Measurements from ENCODE around the gene DIP2C.
"Not testable (repeated sequence)": the region's sequence is repeated elsewhere in the genome, so short reads cannot be mapped to it uniquely, and the experiment has no call there.

Gene DIP2C

DNA sequence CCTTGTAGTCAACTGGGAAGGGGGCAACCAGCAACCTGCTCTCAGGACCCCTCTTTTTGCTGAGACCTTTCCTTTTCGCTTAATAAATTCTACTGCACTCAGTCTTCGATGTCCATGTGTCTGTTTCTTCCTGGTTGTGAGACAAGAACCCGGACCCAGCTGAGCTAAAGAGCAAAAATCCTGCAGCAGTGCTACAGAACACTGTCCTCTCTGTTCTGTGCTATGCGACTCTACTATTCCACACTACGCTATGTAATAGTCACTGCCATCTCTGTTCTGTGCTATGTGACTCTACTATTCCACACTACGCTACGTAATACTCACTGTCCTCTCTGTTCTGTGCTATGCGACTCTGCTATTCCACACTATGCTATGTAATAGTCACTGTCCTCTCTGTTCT lies 34.3 kb downstream of the DIP2C start:
- TF ChIP-seq, protein P1, sequence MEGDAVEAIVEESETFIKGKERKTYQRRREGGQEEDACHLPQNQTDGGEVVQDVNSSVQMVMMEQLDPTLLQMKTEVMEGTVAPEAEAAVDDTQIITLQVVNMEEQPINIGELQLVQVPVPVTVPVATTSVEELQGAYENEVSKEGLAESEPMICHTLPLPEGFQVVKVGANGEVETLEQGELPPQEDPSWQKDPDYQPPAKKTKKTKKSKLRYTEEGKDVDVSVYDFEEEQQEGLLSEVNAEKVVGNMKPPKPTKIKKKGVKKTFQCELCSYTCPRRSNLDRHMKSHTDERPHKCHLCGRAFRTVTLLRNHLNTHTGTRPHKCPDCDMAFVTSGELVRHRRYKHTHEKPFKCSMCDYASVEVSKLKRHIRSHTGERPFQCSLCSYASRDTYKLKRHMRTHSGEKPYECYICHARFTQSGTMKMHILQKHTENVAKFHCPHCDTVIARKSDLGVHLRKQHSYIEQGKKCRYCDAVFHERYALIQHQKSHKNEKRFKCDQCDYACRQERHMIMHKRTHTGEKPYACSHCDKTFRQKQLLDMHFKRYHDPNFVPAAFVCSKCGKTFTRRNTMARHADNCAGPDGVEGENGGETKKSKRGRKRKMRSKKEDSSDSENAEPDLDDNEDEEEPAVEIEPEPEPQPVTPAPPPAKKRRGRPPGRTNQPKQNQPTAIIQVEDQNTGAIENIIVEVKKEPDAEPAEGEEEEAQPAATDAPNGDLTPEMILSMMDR (IDR thresholded peaks at IDR 0.05; ENCODE audit: insufficient read depth, low read length, poor library complexity, severe bottlenecking), result no peak
- Histone ChIP-seq H3K27me3 (replicated peaks; ENCODE audit: control insufficient read depth, insufficient read depth, low read length) (no peaks in the 10 kb centered on the region), H3K4me3 (replicated peaks; ENCODE audit: low read depth, low read length) (no peak overlapping the region), H3K36me3 (ENCODE audit: control insufficient read depth, insufficient read depth, low read length) (no peaks in the 10 kb centered on the region)
- DNase-seq (ENCODE audit: extremely low read depth, insufficient read length), result no peak

DNA sequence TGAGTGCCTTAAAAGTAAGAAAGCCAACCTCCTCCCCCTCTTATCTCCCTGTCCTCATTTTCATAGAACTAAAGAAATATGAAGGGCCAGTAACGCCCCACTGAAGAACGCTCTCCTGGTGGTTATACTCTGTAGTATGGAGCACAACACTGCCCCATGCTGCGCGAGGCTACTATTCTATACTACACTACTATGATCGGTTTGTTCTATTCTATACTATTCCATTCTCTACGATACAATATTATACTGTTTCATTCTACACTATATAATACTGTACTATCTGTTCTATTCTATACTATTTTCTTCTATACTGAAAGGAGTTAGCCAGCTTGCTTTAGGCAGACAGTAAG lies 34.8 kb downstream of the DIP2C start:
- TF ChIP-seq, protein P1 (IDR thresholded peaks at IDR 0.05; ENCODE audit: insufficient read depth, low read length, poor library complexity, severe bottlenecking), result no peak
- no peak for DNase-seq (ENCODE audit: extremely low read depth, insufficient read length)

DNA sequence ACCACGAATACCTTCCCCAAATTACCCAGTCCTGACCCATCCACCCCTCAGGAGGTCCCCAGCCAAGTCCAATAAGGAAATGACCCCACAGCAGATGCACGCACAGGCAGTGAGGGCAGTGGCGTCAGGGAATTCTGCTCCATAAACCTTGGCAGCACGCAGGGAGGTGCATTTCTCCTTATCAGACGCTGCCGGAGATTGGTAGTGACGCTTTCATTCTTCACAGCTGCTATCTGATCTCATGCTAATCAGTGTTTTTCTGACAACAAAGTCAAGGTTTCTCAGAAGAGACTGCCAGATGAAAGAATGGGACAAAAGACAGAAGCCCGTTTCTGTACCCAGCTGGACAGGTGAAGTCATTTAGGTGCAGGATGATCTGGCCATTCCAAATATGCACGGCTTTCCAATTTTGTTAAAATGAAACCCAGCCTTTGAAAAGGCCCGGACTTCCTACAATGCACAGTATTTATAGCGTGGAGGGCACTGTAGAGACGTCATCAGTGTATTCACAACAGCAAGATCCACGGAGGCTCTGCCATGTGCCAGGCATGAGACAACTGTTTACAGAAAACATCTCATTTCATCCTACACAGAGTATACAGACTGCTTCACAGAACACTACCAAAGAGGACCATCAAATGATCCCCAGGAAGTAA lies 35.3 kb downstream of the DIP2C start:
- H3K27me3 ChIP-seq (replicated peaks; ENCODE audit: control insufficient read depth, insufficient read depth, low read length), result no peaks in the 10 kb centered on the region
- TF ChIP-seq, protein P1 (IDR thresholded peaks at IDR 0.05; ENCODE audit: insufficient read depth, low read length, poor library complexity, severe bottlenecking), result no peak
- no peak for DNase-seq (ENCODE audit: extremely low read depth, insufficient read length)
- no peak overlapping the region for H3K4me3 ChIP-seq (replicated peaks; ENCODE audit: low read depth, low read length)
- H3K36me3 ChIP-seq (ENCODE audit: control insufficient read depth, insufficient read depth, low read length), result no peaks in the 10 kb centered on the region

More for the DNA sequence above, 34.8 kb downstream of the DIP2C start:
- no peak overlapping the region for H3K4me3 ChIP-seq (replicated peaks; ENCODE audit: low read depth, low read length)
- H3K36me3 ChIP-seq (ENCODE audit: control insufficient read depth, insufficient read depth, low read length), result no peaks in the 10 kb centered on the region
- H3K27me3 ChIP-seq (replicated peaks; ENCODE audit: control insufficient read depth, insufficient read depth, low read length), result no peaks in the 10 kb centered on the region

DNA sequence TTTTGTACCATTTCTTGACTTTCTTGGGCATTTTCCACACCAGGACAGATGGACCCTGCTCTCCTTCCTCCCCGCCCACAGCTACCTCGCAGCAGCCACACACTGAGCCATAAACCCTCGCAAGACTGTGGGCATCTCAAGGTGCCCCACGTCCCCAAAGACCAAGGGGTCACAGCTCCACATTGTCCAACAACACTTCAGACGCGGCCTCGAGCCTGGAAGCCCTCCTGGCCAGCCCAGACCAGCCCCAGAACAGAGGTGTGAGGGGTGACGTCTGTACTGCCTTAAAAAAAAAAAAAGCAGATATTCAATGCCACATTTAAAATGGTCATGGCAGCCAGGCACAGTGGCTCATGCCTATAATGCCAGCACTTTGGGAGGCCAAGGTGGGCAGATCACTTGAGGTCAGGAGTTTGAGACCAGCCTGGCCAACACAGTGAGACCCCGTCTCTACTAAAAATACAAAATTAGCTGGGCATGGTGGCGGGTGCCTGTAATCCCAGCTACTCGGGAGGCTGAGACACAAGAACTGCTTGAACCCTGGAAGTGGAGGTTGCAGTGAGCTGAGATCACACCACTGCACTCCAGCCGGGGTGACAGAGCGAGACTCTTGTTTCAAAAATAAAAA lies 36.5 kb downstream of the DIP2C start:
- H3K4me3 ChIP-seq (replicated peaks; ENCODE audit: low read depth, low read length); H3K27me3 ChIP-seq (replicated peaks; ENCODE audit: control insufficient read depth, insufficient read depth, low read length); H3K36me3 ChIP-seq (ENCODE audit: control insufficient read depth, insufficient read depth, low read length); DNase-seq (ENCODE audit: extremely low read depth, insufficient read length): not testable (repeated sequence)

DNA sequence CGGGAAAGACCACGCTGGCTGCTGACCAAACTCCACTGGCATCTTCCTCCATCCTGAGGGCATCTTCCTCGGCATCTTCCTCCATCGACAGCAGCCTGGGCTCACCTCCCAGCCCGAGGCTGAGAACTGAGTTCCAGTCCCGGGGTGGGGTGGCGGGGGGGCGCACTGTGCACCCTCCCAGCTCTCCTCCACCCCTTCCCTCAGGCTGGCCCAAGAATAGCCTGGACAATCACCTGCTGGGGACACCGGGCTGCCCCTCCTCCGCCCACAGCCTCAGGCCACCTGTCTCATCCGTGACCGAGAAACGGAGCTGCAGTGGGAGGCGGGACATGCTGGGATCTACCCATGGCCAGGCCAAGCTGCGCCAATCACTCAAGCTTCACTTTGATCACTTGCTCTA lies 37.2 kb downstream of the DIP2C start:
- Histone ChIP-seq H3K4me3 (replicated peaks; ENCODE audit: low read depth, low read length) (no peak overlapping the region), H3K27me3 (replicated peaks; ENCODE audit: control insufficient read depth, insufficient read depth, low read length) (no peaks in the 10 kb centered on the region), H3K36me3 (ENCODE audit: control insufficient read depth, insufficient read depth, low read length) (no peaks in the 10 kb centered on the region)
- TF ChIP-seq, protein P1 (IDR thresholded peaks at IDR 0.05; ENCODE audit: insufficient read depth, low read length, poor library complexity, severe bottlenecking), result no peak
- DNase-seq (ENCODE audit: extremely low read depth, insufficient read length), result no peak

DNA sequence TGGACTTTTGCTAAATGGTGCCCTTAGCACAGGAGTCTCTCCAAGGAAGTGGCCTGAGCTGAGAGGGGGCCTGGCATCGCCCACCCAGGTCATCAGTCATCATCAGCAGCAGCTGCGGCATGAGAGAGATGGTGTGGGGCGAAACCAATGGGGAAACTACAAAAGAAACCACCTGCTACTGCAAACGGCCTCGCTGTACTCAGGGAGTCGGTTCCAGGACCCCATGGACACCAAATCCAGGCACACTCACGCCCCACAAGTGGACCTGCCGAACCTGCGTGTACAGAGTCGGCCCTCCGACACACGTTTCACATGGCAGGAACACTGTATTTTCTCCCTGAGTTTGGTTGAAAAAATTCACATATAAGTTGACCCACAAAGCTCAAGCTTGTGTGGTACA lies 37.8 kb downstream of the DIP2C start:
- TF ChIP-seq, protein P1 (IDR thresholded peaks at IDR 0.05; ENCODE audit: insufficient read depth, low read length, poor library complexity, severe bottlenecking), result no peak
- H3K27me3 ChIP-seq (replicated peaks; ENCODE audit: control insufficient read depth, insufficient read depth, low read length), result no peaks in the 10 kb centered on the region

More for the DNA sequence above, 37.8 kb downstream of the DIP2C start:
- no peak for DNase-seq (ENCODE audit: extremely low read depth, insufficient read length)
- Histone ChIP-seq H3K4me3 (replicated peaks; ENCODE audit: low read depth, low read length) (no peak overlapping the region), H3K36me3 (ENCODE audit: control insufficient read depth, insufficient read depth, low read length) (no peaks in the 10 kb centered on the region)
